HG03558 (cell line): ENCODE measurements around the gene NECAB2.

Experiments used
- ATAC-seq: cut with Tn5 transposase; IDR thresholded peaks from one replicate; pipeline ENCODE4 v1.9.1; 2021; ENCODE audit warnings: moderate number of reproducible peaks; ENCODE audit not compliant: unreplicated experiment; ENCODE audit errors: extremely low read depth

Gene NECAB2

DNA sequence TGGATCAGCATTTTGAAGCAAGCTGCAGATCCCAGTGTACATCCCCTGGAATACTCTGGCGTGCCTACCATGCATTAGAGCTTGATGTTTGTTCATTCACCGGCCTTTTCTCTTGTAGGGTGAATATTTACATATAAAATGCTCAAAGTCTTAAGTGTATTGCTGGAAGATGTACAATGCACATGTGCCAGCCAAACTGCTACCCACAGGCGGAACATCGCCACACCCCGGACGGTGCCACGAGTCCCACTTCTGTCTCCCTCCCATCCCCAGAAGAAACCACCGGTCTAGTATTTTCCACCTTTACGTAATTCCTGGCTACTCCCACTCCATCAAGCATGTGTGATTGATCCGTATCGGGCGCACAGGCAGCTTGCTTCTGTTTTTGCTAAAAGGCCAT lies 70.4 kb downstream of the NECAB2 start:
- no peak for ATAC-seq

DNA sequence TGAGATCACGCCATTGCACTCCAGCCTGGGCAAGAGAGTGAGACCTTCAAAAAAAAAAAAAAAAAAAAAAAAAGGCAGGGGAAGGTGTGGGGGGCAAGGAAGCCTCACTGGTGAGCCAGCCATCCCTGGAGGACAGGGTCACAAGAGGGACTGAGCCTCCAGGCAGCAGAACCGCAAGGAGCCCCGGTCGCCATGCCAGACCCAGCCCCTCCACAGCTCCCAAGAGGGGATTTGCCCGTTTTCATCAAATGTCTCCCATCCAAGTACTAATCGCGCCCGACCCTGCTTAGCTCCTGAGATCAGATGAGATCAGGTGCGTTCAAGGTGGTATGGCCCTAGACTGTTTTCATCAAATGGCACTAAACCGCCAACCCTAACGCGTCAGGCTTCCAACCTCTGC lies 71.7 kb downstream of the NECAB2 start:
- no peak for ATAC-seq

- ATAC-seq = no peak
These were observed 72.3 kb downstream of the NECAB2 start for GRCh38 chr16:84040226-84040822.

DNA sequence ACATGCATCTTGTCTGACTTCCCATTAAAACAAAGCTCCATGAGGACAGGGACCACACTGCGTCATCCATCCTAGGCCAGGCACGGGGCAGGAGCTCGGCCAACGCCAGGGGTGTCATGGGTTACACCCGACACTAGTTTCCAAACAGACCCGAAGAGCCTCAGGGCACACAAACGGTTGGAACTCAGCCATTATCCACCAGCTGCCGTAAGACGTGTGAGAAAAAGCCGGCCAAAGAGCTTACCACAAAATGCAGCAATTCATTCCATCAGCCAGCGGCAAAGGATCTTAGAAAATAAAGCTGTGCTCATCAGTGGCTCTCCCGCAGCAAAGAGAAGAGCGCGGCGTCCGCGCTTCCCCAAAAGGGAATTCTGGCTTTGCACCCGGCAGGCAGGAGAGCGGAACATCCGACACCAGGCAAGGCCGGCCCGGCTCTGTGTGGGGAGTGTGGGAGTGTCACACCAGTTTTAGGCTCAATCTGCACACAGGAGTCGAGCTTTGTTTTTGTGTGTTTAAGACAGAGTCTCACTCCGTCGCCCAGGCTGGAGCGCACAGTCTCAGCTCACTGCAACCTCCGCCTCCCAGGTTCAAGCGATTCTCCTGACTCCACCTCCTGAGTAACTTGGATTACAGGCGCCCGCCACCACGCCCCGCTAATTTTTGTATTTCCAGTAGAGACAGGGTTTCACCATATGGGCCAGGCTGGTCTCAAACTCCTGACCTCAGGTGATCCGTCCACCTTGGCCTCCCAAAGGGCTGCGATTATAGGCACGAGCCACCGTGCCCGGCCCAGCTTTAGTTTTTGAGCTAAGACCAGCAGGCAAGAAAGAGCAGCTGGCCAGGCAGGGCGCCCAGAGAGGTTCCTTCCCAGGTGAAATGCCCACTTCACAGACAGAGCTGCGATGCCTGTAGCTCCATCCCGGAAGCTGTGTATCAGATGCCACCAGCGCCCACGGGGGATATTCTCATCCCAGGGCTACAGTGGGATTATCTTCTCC lies 73.1 kb downstream of the NECAB2 start:
- no peak for ATAC-seq

DNA sequence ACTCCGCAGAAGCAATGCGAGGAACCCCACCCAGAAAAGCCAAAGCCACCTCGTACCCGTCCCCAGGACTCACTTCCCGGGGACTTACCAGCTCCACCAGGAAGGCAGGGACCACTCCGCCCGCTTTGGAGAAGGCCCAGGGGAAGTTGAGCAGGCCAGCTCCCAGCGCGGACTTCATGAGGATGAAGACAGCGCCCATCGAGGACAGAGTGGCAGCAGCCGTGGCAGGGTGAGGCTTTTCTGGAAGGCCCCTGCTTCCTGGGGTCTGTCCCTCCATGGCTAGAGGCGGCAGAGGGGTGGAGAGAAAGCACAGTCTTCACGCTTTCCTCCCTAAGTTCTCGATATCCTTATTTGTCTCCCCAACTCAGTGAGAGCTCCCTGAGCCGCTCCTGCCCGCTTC lies 73.8 kb downstream of the NECAB2 start:
- ATAC-seq = no peak

GRCh38 chr16:84042308-84042878 lies 74.3 kb downstream of the NECAB2 start, which contains the start of gene SLC38A8:
SLC38A8 (minus strand) TSS chr16:84042795; CDS start chr16:84042157, 638 bp downstream.
- ATAC-seq = no peak

GRCh38 chr16:84042879-84043485 lies 74.9 kb downstream of the NECAB2 start:
- no peak for ATAC-seq

DNA sequence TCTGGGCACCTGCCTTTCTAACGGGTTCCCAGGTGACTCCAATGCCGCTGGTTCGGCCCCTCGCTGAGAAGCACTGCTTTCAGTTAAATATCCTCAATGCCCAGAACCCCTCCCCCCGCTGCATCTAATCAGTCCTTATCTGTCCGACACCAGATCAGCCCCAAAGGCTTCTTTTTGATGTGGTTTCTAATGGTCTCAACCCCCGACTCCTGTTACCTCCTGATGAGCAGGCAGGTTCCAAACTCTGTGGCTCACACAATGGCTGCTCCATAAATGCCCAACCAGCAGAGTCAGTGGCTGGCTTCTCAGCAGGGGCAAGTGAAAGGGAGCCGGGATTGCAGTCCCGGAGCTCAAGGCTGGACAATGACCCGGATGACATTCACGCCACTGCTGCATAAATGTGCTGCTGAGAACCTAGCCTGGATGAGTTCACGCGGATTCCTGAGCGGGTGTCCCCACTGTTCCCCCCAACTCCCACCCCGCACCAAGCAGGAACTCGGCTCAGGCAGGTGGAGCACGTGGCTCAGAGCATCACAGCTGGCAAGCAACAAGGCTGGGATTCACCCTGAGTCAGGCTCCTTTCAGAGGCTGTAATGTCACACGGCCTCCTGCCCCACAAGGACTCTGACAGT lies 75.6 kb downstream of the NECAB2 start:
- ATAC-seq = no peak

GRCh38 chr16:84044118-84044488 lies 76.1 kb downstream of the NECAB2 start:
- ATAC-seq = no peak

DNA sequence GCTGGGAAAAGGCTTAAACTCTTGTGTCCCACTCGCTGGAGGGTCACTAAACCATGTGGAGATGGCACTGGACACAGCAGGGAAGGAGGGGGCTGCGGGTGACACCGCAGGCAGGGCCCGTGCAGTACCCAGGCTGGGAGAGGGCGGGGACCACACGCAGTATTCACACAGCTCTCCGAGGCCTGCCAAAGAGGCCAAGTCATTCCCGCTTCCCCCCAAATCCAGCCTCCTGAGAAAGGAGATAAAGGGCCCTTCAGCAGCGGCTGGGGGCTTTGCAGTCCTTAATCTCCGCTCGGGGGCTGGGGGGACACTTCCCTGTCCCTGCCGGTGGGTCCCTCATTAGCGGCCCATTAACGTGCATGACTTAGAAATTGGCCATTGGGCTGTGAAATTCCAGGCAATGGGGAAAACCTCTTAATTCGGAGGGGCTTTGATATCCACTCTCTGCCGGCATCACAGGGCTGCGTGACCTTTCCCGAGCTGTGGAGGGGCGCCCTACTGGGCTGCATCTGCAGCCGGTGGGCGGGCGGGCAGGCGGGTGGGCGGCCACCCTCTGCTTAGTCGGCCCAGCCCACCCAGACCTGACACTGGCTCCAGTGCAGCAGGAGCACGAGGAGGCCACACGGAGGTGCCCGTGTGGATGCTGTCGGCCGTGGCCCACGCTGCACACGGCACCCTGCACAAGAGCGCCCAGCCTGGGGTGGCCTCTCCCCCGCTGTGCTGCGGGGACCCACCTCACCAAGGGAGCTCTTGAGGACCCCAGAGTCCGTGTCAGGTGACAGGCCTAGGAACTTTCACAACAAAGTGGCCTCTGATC lies 77.2 kb downstream of the NECAB2 start:
- ATAC-seq = no peak

DNA sequence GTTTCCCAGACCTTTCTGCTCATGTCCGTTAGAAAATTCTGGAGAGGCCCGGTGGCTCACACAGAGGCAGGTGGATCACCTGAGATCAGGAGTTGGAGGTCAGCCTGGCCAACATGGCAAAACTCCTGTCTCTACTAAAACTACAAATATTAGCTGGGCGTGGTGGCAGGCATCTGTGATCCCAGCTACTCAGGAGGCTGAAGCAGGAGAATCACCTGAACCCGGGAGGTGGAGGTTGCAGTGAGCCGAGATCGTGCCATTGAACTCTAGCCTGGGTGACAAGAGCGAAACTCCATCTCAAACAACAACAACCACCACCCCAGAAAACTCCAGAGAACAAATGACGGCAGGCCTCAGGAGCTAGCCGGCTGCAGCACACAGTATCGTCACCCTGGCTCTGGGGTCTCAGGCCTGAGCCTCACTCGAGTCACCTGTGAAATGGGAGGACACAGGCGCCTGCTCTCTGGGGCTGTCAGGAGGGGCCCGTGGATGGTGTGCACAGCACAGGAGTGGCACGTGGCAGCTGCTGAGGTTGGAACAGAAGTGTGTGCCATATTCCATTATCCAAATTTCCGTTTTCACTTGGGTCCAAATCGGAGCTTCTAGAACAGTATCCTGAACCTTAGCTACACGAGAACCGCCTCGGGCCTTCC lies 77.9 kb downstream of the NECAB2 start:
- no peak for ATAC-seq

- no peak for ATAC-seq
These were observed 79.2 kb downstream of the NECAB2 start for GRCh38 chr16:84047206-84047605.

DNA sequence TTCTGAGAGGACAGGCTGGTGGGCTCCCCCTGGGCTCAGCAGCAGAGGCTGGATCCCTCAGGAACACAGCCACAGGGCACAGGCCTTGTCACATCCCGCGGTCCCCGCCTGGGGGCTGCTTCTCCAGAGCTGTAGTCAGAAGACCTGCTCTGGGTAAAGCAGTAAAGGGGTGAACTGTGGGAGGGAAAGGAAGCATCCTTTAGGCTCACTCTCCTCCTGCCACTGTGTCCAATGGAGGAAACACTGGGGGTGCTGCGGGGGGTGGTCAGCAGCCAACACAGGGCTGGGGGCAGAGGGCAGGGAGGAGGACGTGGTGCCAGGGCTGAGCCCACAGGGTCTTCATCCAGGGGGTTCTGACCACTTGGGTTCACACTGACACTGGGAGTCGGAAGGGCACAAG lies 79.6 kb downstream of the NECAB2 start:
- ATAC-seq = no peak

DNA sequence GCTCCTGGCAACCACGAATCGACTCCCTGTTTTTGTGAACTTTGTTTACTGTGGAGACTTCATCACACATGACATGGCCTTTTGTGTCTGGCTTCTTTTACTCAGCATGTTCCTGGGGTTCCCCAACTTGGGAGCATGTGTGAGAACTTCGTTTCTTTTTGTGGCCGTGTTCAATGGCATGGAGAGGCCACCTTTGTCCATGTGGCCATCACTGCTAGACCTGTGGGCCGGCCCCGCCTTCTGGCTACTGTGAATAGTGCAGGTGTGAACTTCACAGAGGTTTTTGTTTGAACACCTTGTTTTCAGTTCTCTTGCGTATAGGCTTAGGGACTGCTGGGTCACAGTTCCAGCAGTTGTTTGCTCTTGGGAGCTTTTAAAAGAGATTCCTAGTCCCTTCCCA lies 80.2 kb downstream of the NECAB2 start:
- ATAC-seq = no peak

DNA sequence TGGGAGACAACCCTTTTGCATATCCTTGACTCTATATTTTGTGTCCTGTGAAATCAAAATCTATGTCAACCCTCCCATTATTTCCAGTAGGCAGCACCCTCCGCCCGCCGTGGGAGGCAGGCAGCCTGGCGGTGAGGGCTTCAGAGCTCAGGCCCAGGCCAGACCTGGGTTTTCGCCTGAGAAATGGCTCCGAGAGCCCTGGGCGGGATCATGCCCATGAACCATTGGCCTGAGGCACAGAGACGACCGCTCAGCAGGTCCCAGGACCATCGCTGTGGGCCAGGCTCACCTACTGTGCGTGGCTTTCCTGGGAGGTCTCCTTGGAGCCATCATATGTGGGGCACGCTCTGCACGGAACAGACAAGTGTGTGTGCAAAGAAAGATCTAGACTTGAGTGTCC lies 80.8 kb downstream of the NECAB2 start:
- no peak for ATAC-seq

GRCh38 chr16:84049403-84050060 lies 81.5 kb downstream of the NECAB2 start:
- no peak for ATAC-seq

DNA sequence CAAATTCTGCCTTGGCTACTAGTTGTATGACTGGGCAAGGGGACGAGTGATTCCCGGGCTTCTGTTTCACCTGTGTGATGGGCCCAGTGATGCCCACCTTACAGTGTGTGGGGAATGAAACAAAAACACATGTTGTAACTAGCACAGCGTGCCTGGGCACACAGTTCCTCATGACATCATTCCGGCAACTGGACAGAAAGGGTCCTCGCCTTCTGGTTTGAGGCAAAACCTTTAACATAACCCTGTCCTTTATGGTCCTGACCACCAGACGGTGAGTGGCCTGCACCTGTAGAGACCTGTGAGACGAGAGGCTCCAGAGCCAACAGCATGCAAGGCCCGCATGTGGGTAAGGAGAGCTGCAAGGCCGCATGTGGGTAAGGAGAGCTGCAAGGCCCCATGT lies 82.3 kb downstream of the NECAB2 start:
- ATAC-seq = no peak

DNA sequence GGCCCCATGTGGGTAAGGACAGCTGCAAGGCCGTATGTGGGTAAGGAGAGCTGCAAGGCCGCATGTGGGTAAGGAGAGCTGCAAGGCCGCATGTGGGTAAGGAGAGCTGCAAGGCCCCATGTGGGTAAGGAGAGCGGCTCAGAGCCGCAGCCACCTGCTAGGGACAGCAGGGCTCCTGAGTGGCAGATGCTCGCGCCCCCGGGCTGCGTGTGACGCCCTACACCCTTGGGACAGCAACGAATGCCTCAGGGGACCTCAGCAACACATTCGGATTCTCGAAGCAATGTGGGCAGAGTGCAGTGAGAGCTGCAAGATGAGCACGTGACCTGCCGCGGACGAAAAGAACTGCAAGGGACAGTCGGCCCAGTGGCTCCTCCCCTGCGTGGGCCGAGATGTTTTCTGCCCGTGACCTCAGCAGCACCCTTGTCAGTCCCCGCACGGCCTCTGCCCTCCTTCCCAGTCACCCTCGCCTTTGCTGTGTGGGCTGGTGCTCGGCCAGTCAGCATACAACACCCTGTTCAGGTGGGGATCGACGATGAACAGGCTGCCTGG lies 84.1 kb downstream of the NECAB2 start:
- no peak for ATAC-seq
